Esophagus squamous epithelium (tissue), 5 donors: ENCODE data around the gene KLHL7. TPM values are rescaled to one million over a fixed set of nuclear protein-coding genes. Genes with fewer than 3 reads are reported as not detected.
"Not testable (repeated sequence)": the region's sequence is repeated elsewhere in the genome, so short reads cannot be mapped to it uniquely, and the experiment has no call there.

Experiments used
- DNase-seq: peaks from one replicate; lab custom pipeline; 2025; lab: John Stamatoyannopoulos, UW
- H3K27ac ChIP-seq, 4 donors: fragments of 200-600 bp; sonication (generic); one replicate each; pipeline ENCODE4 v1.5.1; 2016 to 2019; ENCODE audit warnings: mild to moderate bottlenecking in 1 of 4
- H3K27me3 ChIP-seq, 4 donors: fragments of 200-600 bp; sonication (generic); 1 replicate in 3 of 4; 2 replicates in 1 of 4; pipeline versions ENCODE4 v1.5.1 to v1.6.0; 2017 to 2021; ENCODE audit warnings: antibody characterized with exemption in 1 of 4
- H3K36me3 ChIP-seq, 3 donors: fragments of 200-600 bp; sonication (generic); one replicate each; pipeline ENCODE4 v1.5.1; 2016 to 2019
- H3K4me1 ChIP-seq, 3 donors: fragments of 200-600 bp; sonication (generic); one replicate each; pipeline ENCODE4 v1.5.1; 2017 to 2019
- H3K4me3 ChIP-seq, 4 donors: fragments of 200-600 bp; sonication (generic); 1 replicate in 3 of 4; 2 replicates in 1 of 4; pipeline ENCODE4 v1.5.1; 2016 to 2019; ENCODE audit warnings: mild to moderate bottlenecking in 2 of 4, moderate library complexity in 1 of 4
- H3K9me3 ChIP-seq, 3 donors: fragments of 200-600 bp; sonication (generic); one replicate each; pipeline ENCODE4 v1.5.1; 2016 to 2019
- CTCF ChIP-seq, 6 experiments: fragments of 450-650 bp in 4 of 6; fragments of 200-600 bp in 2 of 6; sonication (generic) in 2 of 6; IDR thresholded peaks; one replicate each; pipeline ENCODE4 v1.5.1; 2016 to 2019; ENCODE audit warnings: antibody characterized with exemption in 6 of 6, mild to moderate bottlenecking in 4 of 6, moderate library complexity in 4 of 6
- POLR2A ChIP-seq, 4 donors: fragments of 450-650 bp; IDR thresholded peaks; one replicate each; pipeline ENCODE4 v1.6.1; 2017; ENCODE audit warnings: antibody characterized with exemption in 4 of 4, mild to moderate bottlenecking in 4 of 4, moderate library complexity in 3 of 4
- WGBS, 2 donors: methylation state at CpG; one replicate each; pipeline ENCODE4 v1.1.5; 2018; 5-methylcytosine and 5-hydroxymethylcytosine counted together
- intact Hi-C: fragments of 100-400 bp; cut with DNase I; formaldehyde crosslinking; loops from one replicate; pipeline ENCODE4 v1.15.0; 2022
- total RNA-seq, 4 donors: library from RNA; depleted of rRNA; stranded (reverse); fragments of >200 nt; gene quantifications; one replicate each; pipeline ENCODE4 v1.1.0, GENCODE V29; 2016
- donor health status: DM: yes; HTN: yes; CAD: no.

KLHL7 gene
- total RNA-seq, 4 donors from 2014 or later = 16.3 to 26.9 (median 20.5) TPM

GRCh38 chr7:23183279-23184012 lies 77.9 kb downstream of the KLHL7 start:
- TF ChIP-seq CTCF (IDR thresholded peaks at IDR 0.05) = no peak
- TF ChIP-seq POLR2A (IDR thresholded peaks at IDR 0.05) = no peak
- peak overlapping the region in 1 of 4 donors; percentile 94 for H3K27ac ChIP-seq
- H3K36me3 ChIP-seq = peaks cover 0 to 33% (median 6%) of the 10 kb centered on the region in 3 donors
- DNase-seq = no peak
- 91 to 92% methylated on average over 20 of the region's 20 CpGs for WGBS, 2 donors
- peak overlapping the region in 2 of 4 donors; percentile 79 to 89 for H3K4me3 ChIP-seq
- peaks cover 12 to 57% (median 18%) of the 10 kb centered on the region in 3 donors for H3K4me1 ChIP-seq
- no peaks in the 10 kb centered on the region for H3K9me3 ChIP-seq
- H3K27me3 ChIP-seq = no peaks in the 10 kb centered on the region
- intact Hi-C loops = loop anchor here (10.0 kb wide), 1 partner anchor 71 kb away; no protein-coding TSS in a partner anchor

GRCh38 chr7:23184291-23184690 lies 78.7 kb downstream of the KLHL7 start:
- 56 to 58% methylated on average over 1 of the region's 1 CpG for WGBS, 2 donors
- DNase-seq = no peak
- Histone ChIP-seq H3K36me3 (peaks cover 7 to 41% (median 8%) of the 10 kb centered on the region in 3 donors), H3K4me1 (peaks cover 12 to 57% (median 18%) of the 10 kb centered on the region in 3 donors), H3K4me3 (no peak overlapping the region), H3K27me3 (no peaks in the 10 kb centered on the region), H3K9me3 (no peaks in the 10 kb centered on the region), H3K27ac (no peak overlapping the region)
- intact Hi-C loops = loop anchor here (10.0 kb wide), 1 partner anchor 71 kb away; no protein-coding TSS in a partner anchor
- no peak for TF ChIP-seq CTCF (IDR thresholded peaks at IDR 0.05)
- no peak for TF ChIP-seq POLR2A (IDR thresholded peaks at IDR 0.05)

GRCh38 chr7:23184709-23185359 lies 79.2 kb downstream of the KLHL7 start:
- Histone ChIP-seq H3K9me3 (no peaks in the 10 kb centered on the region), H3K27ac (no peak overlapping the region), H3K36me3 (peaks cover 9 to 47% (median 10%) of the 10 kb centered on the region in 3 donors), H3K4me3 (no peak overlapping the region), H3K27me3 (no peaks in the 10 kb centered on the region), H3K4me1 (peaks cover 12 to 57% (median 18%) of the 10 kb centered on the region in 3 donors)
- 52 to 63% methylated on average over 4 of the region's 4 CpGs for WGBS, 2 donors
- intact Hi-C loops = loop anchor here (10.0 kb wide), 1 partner anchor 70 kb away; no protein-coding TSS in a partner anchor
- no peak for TF ChIP-seq POLR2A (IDR thresholded peaks at IDR 0.05)
- TF ChIP-seq CTCF (IDR thresholded peaks at IDR 0.05) = peak in 5 of 6 experiments; percentile 20 to 61 (median 45)
- DNase-seq = no peak

- H3K36me3 ChIP-seq = peaks cover 9 to 58% (median 10%) of the 10 kb centered on the region in 3 donors
- peaks cover 11 to 52% (median 18%) of the 10 kb centered on the region in 3 donors for H3K4me1 ChIP-seq
- H3K27me3 ChIP-seq = no peaks in the 10 kb centered on the region
- WGBS, 2 donors = 11 to 40% methylated on average over 1 of the region's 1 CpG
- H3K27ac ChIP-seq = no peak overlapping the region
- H3K9me3 ChIP-seq = no peaks in the 10 kb centered on the region
- TF ChIP-seq CTCF (IDR thresholded peaks at IDR 0.05) (no peak), POLR2A (IDR thresholded peaks at IDR 0.05) (no peak)
- H3K4me3 ChIP-seq = no peak overlapping the region
- intact Hi-C loops = loop anchor here (10.0 kb wide), 1 partner anchor 69 kb away; no protein-coding TSS in a partner anchor
- no peak for DNase-seq
These were observed 80.4 kb downstream of the KLHL7 start for GRCh38 chr7:23185980-23186379.

- no peaks in the 10 kb centered on the region for H3K27me3 ChIP-seq
- DNase-seq = no peak
- WGBS, 2 donors = 38 to 60% methylated on average over 2 of the region's 2 CpGs
- H3K4me1 ChIP-seq = peaks cover 0 to 12% (median 3%) of the 10 kb centered on the region in 3 donors
- intact Hi-C loops = no loop called here
- H3K27ac ChIP-seq = no peak overlapping the region
- no peak overlapping the region for H3K4me3 ChIP-seq
- H3K9me3 ChIP-seq = no peaks in the 10 kb centered on the region
- H3K36me3 ChIP-seq = peaks cover 18 to 90% (median 20%) of the 10 kb centered on the region in 3 donors
- TF ChIP-seq CTCF (IDR thresholded peaks at IDR 0.05) = no peak
- TF ChIP-seq POLR2A (IDR thresholded peaks at IDR 0.05) = no peak
These were observed 85.4 kb downstream of the KLHL7 start for GRCh38 chr7:23191022-23191421.

- H3K27ac ChIP-seq, H3K4me3 ChIP-seq, DNase-seq, H3K27me3 ChIP-seq, H3K9me3 ChIP-seq, intact Hi-C loops, H3K4me1 ChIP-seq: not testable (repeated sequence)
- peaks cover 14 to 90% (median 16%) of the 10 kb centered on the region in 3 donors for H3K36me3 ChIP-seq
- 100% methylated on average over 3 of the region's 27 CpGs for WGBS, 2 donors
These were observed 88.2 kb downstream of the KLHL7 start for GRCh38 chr7:23193650-23194227.
